ENCODE measurements around the gene CLEC11A.
"Not testable (repeated sequence)": the region's sequence is repeated elsewhere in the genome, so short reads cannot be mapped to it uniquely, and the experiment has no call there.

DNA sequence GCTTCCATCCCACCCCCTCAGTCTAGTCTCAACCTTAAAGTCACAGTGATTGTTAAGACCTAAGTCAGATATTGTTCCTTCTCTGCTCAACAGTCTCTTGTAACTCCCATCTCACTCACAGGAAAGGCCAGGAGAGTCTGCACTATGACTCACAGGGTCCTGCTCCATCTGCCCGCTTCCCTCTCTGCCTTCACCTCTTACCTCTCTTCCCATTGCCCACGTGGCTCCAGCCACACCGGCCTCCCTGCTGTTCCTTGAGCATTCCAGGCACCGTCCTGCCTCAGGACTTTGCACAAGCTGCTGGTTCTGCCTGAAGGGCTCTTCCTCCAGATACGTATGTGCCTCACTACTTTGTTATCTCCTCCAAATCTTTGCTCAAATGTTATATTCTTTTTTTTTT, 44.1 kb downstream of the CLEC11A start:
- not testable (repeated sequence) for TF ChIP-seq CTCF (optimal IDR thresholded peaks at IDR 0.05 in 1 of 3, IDR thresholded peaks at IDR 0.05 in 1 of 3, conservative IDR thresholded peaks at IDR 0.05 in 1 of 3; ENCODE audit: extremely low read depth in 1 of 3, insufficient read depth in 2 of 3, low read length in 3 of 3); EZH2 (IDR thresholded peaks at IDR 0.05; ENCODE audit: low read length)
